Activated CD8-positive, alpha-beta memory T cell treated with anti-CD3 and anti-CD28 coated beads for 4 hours (primary cell): ENCODE results near the gene INPP4B.

Source experiments
- DNase-seq, 2 donors: peaks; one replicate each; pipeline ENCODE4 v3.0.0-alpha.2; 2020; ENCODE audit warnings: low read depth in 2 of 2

Gene INPP4B

GRCh38 chr4:142353149-142353738 lies 492.9 kb downstream of the INPP4B start:
- DNase-seq, result no peak

DNA sequence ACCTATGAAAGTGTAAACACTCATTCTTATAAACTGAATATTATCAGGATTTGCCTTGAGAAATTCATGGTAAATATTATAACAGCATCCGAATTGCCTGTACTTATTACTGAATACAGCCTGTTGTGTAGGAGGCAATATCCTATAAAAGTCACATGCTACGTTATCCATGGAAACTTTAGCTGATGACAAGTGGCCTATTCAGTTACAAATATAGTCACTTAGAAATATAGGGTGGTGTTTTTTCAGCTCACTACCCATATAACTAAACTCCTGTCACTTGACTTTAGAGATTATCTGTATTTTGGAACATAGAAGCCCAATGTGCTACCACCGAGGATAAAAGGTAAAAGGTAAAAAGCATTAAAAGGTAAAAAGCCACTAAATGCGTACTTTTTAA lies 493.4 kb downstream of the INPP4B start:
- DNase-seq, result no peak

- no peak for DNase-seq
Measured at GRCh38 chr4:142351958-142352357, 494.1 kb downstream of the INPP4B start.

GRCh38 chr4:142350871-142351270 lies 495.2 kb downstream of the INPP4B start:
- no peak for DNase-seq

- no peak for DNase-seq
Measured at GRCh38 chr4:142348613-142349021, 497.5 kb downstream of the INPP4B start.

- no peak for DNase-seq
Measured at GRCh38 chr4:142347241-142347640, 498.9 kb downstream of the INPP4B start.

DNA sequence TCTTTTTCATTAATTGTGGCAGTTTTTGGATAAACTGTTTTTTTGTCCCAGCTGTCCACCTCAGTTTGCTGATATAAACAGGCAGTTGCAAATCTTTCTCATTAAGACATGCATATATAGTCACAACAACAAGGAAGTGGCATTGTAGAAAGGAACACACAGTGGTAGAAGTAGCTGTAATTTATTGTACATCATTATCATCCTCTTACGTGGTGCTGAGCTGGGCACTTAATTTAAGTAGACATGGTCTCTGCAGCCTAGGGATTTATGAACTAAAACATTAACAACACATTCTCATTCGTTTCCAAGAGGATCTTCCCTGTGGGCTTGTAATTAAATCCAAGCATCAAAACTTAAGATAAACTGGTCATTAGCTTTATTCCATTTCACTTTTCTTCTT lies 500.2 kb downstream of the INPP4B start:
- no peak for DNase-seq

- no peak for DNase-seq
Measured at GRCh38 chr4:142341268-142341667, 504.8 kb downstream of the INPP4B start.

DNA sequence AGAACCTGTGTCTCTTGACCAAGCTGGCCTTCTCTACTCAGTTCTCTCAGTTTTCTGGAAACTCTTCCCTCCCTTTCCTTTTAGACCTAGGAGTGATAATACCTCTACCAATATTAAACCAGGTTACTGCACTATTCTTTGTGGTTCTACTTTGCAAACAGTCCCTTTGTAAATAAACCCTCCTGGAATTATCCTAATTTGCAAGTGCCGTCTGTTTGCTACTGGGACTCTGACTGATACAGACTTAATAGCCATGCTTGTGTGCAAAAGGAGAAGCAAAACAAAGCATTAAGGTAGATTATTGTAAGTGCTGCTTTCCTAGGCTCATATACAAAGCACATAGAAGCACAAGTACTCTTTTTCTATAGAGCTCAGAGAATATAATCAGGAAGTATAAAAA lies 507.0 kb downstream of the INPP4B start:
- no peak for DNase-seq

- no peak for DNase-seq
Measured at GRCh38 chr4:142336251-142336934, 509.7 kb downstream of the INPP4B start.

DNA sequence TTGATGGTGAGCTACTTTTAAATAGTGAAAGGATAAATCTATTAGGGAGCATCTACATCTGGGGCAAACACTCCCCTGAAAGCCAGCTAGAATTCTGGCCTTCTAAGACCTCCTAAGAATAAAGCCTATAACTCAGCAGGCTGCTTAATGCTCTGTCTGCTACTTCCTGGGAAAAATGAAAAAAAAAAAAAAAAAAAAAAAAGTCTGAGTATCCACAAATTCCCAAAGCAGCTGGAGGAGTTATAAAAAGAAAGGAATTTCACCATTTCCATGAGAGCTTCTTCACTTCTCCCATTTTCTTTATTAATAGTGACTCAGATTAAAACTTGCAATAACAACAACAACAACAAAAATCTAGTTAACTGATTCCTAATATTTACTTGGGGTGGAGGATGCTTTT lies 511.2 kb downstream of the INPP4B start:
- DNase-seq, result no peak

- DNase-seq, result no peak
Measured at GRCh38 chr4:142331646-142332045, 514.5 kb downstream of the INPP4B start.

DNA sequence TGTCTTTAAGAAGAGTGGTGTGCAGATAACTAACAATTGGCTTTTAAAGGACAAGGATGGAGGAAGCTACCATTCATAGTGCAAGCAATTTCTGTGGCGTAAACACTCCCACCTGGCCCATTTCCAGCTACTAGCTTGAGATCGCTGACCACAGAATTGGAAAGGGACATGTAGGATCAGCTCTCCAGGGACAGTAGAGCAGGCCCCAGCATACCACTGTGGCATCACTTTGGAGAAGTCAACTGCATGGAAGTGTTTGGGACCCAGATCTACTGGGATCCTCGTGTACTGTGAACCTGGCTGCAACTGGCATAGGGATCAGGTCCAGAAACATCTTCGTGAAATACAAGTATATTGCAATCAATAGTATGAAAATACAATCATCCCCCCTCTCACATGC lies 515.0 kb downstream of the INPP4B start:
- no peak for DNase-seq

DNA sequence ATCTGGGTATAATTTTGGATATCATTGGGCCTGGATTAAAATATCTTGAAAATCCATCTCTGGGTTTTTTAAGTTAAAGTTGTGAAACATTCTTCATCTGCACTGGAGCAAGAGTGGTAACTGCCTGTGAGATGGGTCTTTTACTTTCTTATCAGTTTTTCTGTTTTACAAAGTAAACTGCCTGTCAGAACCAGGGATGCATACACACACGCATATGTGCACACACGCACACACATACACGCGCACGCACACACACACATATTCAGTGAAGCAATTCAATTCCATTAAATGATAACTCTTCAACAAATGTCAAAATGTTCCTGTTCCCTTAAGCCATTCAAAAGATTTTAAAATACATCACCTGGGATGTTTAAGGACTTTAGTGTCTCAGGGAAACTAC lies 515.8 kb downstream of the INPP4B start:
- no peak for DNase-seq

DNA sequence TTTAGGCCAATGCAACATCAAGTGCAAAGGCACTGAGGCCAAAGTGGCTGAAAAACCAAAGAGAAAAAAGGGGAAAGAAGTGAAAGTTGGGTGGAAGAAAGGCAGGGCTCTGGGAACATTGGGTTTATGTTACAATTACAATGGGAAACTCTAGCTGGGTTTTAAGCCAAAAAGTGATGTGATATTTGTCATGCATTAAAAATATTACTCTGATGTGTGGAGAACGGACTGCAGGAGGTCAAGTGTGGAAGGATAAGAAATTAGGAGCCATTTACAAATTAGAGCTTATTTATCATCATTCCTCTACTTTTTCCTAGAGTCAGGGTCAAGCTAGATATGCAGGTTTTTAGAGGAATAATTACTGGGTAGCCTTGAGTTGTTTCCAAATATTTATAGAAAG lies 516.8 kb downstream of the INPP4B start:
- DNase-seq, result no peak

DNA sequence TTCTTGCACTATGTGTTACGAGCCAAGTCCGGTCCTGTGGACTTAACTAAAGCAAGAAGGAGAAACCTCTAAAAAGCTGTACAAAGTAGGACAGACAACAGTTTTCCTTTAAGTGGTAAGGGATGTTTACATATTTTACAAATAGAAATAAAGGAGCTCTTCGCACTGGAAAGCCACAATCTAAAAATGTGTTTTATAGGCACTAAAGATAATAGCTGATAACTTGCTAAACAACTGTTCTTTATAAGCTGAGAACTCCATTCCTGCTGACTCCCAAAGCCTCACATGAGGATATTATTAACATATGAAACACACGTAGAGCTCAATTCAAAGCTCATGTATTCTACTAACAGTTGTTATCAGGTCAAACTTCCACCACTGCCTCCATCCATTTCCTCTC lies 519.9 kb downstream of the INPP4B start:
- DNase-seq, result no peak

DNA sequence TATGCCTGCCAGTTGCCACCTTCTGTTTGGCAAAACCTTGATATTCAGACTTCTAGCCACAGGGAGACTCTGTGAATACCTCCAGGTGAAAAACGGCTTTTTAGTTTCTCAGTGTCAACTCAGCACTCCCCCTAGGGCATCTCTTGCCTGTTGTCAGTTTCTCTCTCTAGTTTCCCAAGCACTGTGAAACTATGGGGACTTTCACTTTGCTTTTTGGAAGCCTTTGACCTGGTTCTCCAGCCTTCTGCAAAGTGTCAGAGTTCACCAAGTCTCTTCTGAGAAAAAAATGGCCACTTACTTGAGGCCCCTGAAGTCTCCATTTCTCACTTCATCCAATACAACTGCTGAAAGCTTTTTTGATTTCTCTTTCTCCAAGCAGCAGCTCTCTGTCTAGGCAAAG lies 521.5 kb downstream of the INPP4B start:
- DNase-seq, result no peak

GRCh38 chr4:142322996-142323395 lies 523.1 kb downstream of the INPP4B start:
- DNase-seq, result no peak

GRCh38 chr4:142318280-142318679 lies 527.8 kb downstream of the INPP4B start:
- DNase-seq, result no peak

DNA sequence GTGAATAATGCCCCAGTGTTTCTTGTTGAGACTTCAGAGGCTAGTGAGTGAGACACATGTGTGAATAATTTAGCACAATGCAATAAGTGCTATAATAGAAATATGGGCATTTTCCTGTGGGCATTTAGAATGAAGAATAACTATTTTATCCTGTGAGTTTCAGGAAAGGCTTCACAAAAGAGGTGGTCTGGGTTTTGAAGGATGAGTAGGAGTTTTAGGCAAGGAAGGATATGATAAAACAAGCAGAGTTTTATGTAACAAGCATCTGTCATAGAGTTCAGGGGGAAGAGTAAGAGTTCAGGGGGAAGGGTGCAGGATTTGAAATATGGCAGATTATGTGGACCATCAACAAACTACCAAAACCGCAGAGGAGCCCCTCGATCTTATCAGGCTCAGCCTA lies 529.2 kb downstream of the INPP4B start:
- no peak for DNase-seq

- DNase-seq, result no peak
Measured at GRCh38 chr4:142316025-142316424, 530.1 kb downstream of the INPP4B start.

GRCh38 chr4:142314686-142315085 lies 531.4 kb downstream of the INPP4B start:
- no peak for DNase-seq

GRCh38 chr4:142314247-142314646 lies 531.9 kb downstream of the INPP4B start:
- no peak for DNase-seq

GRCh38 chr4:142312391-142312790 lies 533.7 kb downstream of the INPP4B start:
- DNase-seq, result no peak
